ENCODE data around the gene ARHGEF28.

ARHGEF28 gene

DNA sequence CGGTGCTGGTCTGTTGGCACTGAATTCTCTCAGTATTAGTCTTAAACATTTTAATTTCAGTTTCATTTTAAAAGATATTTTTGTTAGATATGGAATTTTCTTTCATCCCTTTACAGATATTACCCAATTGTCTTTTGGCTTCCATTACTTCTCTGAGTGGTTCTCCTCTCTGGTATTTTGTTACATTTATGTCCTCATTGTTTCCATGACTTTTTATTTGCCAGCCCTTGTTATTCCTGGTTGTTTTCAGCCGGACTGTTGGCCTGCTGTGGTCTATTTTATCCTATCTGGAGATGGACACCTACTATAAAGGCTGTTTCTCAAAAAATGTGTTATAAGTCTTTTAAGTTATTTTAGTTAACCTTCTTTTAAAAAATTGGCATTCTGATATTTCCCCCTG is 117.2 kb downstream of the ARHGEF28 start:
- DNase-seq, result no peak

DNA sequence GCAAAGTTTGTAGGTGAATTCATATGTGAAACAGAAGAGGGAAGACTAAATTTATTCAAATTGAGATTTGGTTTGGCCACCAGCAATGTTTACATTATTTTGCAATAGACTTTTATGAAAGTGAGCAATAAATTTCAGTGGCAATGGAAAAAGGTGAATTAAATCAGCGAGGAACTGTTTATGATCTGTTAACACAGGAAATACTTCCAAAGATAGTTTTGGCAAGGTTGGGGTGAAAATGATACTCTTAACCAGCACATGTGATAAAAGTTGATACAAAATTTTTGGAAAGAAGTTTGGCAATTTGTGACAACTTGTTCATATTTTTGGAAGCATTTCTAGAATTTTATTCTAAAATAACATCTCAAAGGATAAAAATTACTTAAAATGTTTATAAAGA is 119.8 kb downstream of the ARHGEF28 start:
- DNase-seq, result no peak

DNA sequence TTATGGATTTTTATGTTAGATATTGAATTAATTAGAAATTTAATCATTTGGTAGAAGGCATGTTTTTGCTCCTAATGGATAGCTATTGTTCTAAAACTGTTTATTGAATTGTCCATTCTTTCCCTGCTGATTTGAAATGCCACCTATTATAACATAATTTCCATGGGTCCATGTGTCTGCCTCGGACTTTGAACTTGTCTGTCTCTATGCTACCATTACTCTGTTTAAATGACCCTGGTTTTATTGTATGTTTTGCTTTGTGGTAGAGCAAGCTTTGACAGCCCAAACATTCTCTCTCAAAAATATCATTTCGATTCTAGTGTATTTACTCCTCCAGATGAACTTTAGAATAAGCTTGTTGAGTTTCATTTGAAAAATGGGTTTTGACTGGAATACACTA is 120.6 kb downstream of the ARHGEF28 start:
- DNase-seq, result no peak

DNA sequence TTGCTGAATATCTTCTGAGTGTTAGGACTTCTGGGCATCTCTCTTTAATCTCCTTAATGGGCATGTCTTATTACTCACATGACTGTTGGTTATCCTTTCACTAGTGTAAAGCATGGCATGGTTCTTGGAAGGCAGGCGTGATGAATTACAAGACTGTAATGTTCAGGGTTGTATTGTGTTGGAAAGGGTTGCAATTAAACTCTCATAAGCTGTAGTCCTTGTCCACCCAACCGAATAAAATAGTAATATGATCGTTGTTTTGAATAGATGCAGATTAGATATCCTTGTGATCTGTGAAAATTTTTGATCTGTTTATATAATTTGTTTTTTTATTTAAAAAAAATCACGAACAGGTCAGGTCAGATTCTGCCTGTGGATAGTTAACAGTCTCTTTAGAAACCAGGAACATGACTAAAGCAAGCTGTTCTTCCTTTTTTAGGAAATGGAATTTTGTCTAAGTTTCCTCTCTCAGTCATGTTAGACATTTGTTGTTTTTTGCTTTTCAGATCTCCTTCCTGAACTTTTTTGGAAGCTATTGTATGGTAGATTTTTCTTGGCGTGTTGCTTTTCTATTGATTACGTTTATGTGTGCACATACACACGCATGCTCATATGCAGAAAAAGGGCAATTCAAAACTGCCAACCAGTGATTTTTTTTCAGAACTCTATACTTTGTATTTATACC is 121.8 kb downstream of the ARHGEF28 start:
- DNase-seq, result no peak

GRCh38 chr5:73748510-73749400 is 122.8 kb downstream of the ARHGEF28 start:
- no peak for DNase-seq

DNA sequence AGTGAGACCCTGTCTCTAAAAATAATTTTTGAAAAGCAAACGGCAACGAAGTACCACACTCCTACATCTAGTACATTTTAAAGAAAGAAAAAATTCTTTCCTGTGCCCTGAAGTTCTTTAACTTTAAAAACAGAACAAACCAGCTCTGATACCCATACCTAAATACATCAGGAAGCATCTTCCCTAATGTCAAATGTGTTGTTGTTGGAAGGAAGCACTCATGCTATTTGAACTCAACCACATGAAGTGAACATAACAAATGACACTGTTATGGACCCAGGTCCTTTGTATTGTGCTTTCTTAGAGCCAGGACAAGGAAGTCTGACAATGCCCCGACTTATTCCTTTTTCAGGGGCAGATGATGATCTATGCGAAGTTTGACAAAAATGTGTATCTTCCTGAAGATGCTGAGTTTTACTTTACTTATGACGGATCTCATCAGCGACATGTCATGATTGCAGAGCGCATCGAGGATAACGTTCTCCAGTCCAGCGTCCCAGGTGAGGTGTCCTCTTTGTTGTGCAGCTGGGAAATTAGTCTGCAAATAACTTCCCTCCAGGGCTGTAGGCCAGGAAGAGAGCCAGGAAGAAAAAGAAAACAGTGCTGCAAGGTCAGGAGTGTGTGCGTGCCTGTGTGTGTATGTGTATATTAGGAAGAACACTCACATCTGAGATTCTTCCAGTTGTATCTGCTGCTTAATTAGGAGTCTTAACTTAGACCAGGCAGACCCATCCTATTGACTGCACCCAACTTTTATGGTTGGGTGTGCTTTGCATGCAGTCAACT is 123.7 kb downstream of the ARHGEF28 start:
- DNase-seq, result no peak

DNA sequence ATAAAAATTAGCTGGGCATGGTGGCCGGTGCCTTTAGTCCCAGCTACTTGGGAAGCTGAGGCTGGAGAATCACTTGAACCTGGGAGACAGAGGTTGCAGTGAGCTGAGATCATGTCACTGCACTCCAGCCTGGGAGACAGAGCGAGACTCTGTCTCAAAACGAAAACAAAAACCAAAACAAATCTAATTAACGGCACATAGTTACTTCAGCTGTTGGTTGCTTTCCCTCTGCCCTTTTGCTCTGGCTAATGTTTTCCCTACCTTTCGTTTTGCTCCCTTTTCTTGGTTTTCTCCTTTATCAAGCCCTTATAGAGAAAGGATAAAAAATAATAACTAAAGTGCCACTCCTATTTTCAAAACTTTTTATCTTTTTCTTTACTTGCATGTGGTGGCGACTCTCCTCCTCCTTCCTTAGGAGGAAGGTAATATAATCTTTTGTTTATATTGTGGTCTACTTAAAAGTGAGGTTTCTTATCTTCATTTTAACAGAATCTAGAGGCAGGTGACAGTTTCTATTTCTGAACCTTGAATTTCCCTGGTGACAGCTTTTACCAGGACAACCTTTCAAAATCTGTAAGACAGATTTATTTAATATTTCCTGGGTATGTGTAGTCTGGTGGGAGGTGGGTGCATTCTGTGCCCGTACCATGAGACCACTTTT is 125.4 kb downstream of the ARHGEF28 start:
- no peak for DNase-seq

- DNase-seq, result no peak
These were observed 128.3 kb downstream of the ARHGEF28 start for GRCh38 chr5:73754254-73754653.

DNA sequence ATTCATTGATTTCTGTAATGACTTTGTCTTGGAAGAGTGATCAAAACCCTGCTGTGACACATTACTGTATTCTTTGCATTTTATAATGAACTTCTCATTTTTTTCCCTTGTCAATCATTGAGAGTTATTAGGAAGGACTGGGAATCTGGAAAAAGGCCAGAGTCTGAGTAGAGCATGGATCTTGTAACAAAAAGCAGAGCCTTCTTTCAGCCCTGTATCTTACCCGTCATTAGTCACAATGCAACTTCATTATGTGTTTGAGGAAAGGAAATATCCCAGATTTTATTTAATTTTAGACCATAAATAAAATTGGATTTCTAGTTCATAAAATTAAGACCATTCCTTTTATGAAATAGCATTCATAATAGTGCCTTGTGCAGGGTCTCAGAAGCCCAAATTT is 131.4 kb downstream of the ARHGEF28 start:
- no peak for DNase-seq

DNA sequence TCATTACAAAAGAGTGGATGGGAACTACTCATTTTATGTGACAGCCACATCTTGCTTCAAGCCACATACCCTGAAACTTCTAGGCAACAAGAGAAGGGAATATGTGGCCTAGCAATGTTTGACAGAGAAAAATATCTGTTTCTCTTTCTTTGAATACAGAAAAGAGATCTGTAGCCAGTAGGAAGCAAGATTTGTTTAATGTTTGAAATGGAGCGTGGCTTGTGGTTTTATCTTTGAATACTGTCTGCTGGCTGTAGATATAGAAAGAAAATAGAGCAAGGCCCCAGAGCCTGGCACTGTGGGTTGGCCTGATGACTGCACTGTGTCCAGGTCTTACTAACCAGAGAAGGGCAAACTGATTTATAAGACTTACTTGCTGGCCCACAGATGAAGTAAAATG is 133.8 kb downstream of the ARHGEF28 start:
- DNase-seq, result no peak

- DNase-seq, result no peak
These were observed 137.5 kb downstream of the ARHGEF28 start for GRCh38 chr5:73763300-73764032.

DNA sequence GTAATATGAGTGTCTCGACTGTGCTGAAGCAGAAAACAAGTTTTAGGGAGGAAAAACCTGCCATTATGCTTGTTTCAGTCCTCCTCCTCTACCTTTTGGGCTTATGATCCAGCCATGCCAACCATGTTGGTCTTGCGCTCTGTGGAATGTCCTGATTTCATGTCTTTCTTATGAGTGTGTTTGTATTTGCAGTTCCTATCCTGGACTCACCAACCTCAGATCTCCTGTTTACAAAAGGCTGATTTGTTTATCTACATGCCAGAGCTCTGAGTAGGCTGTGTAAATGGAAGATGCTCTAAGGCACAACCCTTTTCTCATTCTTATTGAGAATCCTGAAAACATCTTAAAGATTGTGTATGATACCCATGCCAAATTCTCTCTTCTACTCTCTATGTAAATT is 138.6 kb downstream of the ARHGEF28 start:
- no peak for DNase-seq

DNA sequence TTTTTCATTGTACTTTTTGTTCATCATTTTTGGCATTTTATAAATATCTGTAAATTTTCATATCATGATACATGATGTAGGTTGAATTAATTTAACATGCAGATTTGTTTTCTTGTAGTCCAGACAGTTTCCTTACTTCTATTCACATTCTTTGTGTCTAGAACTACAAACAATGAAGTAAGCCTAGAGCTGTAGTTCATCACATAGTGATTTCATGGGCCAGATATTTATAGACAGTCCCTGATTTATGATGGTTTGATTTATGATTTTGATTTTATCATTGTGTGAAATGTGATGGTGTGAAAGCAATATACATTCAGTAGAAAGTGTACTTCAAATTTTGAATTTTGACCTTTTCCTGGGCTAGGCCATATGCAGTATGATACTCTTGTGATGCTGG is 139.0 kb downstream of the ARHGEF28 start:
- DNase-seq, result no peak

DNA sequence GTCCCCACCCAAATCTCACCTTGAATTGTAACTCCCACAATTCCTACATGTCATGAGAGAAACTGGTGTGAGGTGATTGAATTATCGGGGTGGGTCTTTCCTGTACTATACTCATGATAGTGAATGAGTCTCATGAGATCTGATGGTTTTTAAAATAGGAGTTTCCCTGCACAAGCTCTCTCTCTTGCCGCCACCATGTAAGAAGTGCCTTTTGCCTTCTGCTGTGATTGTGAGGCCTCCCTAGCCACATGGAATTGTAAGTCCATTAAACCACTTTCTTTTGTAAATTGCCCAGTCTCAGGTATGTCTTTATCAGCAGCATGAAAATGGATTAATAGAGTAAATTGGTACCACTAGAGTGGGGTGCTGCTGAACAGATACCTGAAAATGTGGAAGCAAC is 140.9 kb downstream of the ARHGEF28 start:
- no peak for DNase-seq

- no peak for DNase-seq
These were observed 144.4 kb downstream of the ARHGEF28 start for GRCh38 chr5:73770172-73771025.

GRCh38 chr5:73774924-73775323 is 148.9 kb downstream of the ARHGEF28 start:
- no peak for DNase-seq

DNA sequence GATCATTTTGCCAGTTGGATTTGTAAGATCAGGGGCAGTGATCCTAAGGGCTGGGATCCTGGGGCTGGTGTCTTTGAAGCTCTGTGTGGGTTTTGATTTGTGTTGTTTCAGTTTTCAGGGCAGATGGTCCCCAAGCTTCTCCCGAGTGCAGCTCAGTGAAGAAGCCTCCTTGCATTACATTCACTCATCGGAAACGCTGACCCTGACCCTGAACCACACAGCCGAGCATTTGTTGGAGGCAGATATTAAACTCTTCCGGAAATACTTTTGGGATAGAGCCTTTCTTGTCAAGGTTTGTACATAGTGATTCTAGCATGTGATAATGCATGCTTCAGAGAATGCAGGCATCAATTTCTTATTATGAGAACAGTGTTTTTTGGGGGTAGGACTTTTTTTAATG is 150.4 kb downstream of the ARHGEF28 start:
- no peak for DNase-seq

GRCh38 chr5:73777192-73777591 is 151.2 kb downstream of the ARHGEF28 start:
- DNase-seq, result no peak

DNA sequence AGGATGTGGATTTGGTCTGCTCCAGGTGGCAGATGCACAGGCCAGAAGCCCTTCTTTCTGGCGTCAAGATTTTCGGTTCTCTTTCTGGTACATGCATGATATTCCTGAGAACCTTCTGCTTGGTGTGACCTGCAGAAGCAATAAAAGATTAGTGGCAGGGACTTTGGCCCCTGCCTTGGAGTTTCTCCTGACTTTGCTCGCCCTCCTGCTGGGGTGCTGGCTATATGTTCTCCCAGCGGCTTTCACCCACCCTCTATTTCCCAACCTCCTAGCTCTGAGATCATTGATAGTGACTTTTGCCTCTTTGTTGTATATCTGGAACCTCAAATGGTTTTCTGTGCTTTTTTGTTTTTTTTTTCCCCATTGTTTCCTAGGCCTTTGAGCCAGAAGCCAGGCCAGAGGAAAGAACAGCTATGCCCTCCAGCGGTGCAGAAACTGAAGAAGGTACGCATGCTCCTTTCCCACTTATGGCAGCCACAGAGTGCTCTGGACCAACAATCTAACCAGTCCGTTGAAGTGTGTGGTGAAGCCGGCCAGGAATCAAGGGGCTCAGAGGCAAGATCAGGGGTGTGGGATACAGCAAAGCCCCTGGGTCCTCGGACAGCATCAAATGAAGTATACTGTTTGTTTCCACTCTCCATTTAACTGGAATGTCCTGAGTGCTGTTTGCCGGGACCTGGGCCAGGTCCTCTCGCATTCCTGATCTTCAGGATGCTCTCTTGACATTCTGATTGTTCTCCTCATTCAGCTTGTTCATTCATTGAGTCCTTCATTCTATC is 154.5 kb downstream of the ARHGEF28 start:
- no peak for DNase-seq

- no peak for DNase-seq
These were observed 155.2 kb downstream of the ARHGEF28 start for GRCh38 chr5:73781107-73781768.

Measured in activated CD8-positive, alpha-beta memory T cell treated with anti-CD3 and anti-CD28 coated beads for 24 hours (primary cell).